Adrenal gland (tissue), 12 donors: Measurements from ENCODE around the gene TCTN1. TPM values are rescaled to one million over a fixed set of nuclear protein-coding genes. Genes with fewer than 3 reads are reported as not detected.
A peak's percentile ranks its signal among the peaks of the same experiment; 100 is the strongest.
"Not testable (repeated sequence)": the region's sequence is repeated elsewhere in the genome, so short reads cannot be mapped to it uniquely, and the experiment has no call there.

Experiments used
- DNase-seq, 7 donors: peaks; one replicate each; pipeline ENCODE4 v3.0.0-alpha.2; 2019 to 2020
- H3K27ac ChIP-seq, 5 donors: fragments of 200-600 bp; sonication (generic) in 4 of 5; 1 replicate in 3 of 5; 2 replicates in 2 of 5; pipeline versions ENCODE4 v1.5.1 to v1.8.0; 2016 to 2020; ENCODE audit warnings: mild to moderate bottlenecking in 1 of 5
- H3K27me3 ChIP-seq: fragments of 200-600 bp; 2 replicates; pipeline ENCODE4 v1.8.0; 2021
- H3K36me3 ChIP-seq, 2 donors: fragments of 200-600 bp; replicated peaks in 1 of 2; 1 replicate in 1 of 2; 2 replicates in 1 of 2; pipeline versions ENCODE4 v1.5.1 to v1.8.0; 2018 to 2022
- H3K4me1 ChIP-seq, 2 donors: fragments of 200-600 bp; replicated peaks in 1 of 2; 1 replicate in 1 of 2; 2 replicates in 1 of 2; pipeline versions ENCODE4 v1.5.1 to v1.8.0; 2018 to 2021
- H3K4me3 ChIP-seq, 4 donors: fragments of 200-600 bp; sonication (generic) in 3 of 4; one replicate each; pipeline ENCODE4 v1.5.1; 2016 to 2018
- H3K9me3 ChIP-seq, 3 donors: fragments of 200-600 bp; sonication (generic) in 1 of 3; replicated peaks in 1 of 3; 1 replicate in 2 of 3; 2 replicates in 1 of 3; pipeline versions ENCODE4 v1.5.1 to v1.8.0; 2016 to 2021
- POLR2A ChIP-seq, 2 donors: fragments of 450-650 bp; IDR thresholded peaks; one replicate each; pipeline ENCODE4 v1.6.1; 2017; ENCODE audit warnings: antibody characterized with exemption in 2 of 2, mild to moderate bottlenecking in 2 of 2, moderate library complexity in 1 of 2
- WGBS, 4 donors: extraction: QIAGEN DNeasy Blood & Tissue Kit in 2 of 4; methylation state at CpG; one replicate each; pipeline versions ENCODE4 v1.1.5 to v1.1.7; 2013 to 2017; 5-methylcytosine and 5-hydroxymethylcytosine counted together
- intact Hi-C, 2 donors: fragments of 100-400 bp; cut with DNase I; formaldehyde crosslinking; loops; one replicate each; pipeline versions ENCODE4 v1.14.1 to v1.15.0; 2022 to 2023
- polyA plus RNA-seq, 3 donors: library from polyadenylated mRNA; stranded (reverse); fragments of 200-250 nt in 2 of 3; fragments of 350-450 nt in 1 of 3; fragmentation: Illumina TruSeq in 1 of 3; extraction: RNeasy Lipid Tissue Mini Kit (QIAGEN cat#74804) in 1 of 3; gene quantifications; one replicate each; pipeline ENCODE4 v1.2.3, GENCODE V29; 2013 to 2014
- total RNA-seq, 9 donors: library from RNA; depleted of rRNA in 4 of 9; stranded (reverse); fragments of >200 nt in 4 of 9; fragments of 120-200 nt in 1 of 9; fragmentation: NEBNext Ultra II Directional in 1 of 9; extraction: Animal tissue kit (Norgen Biotek cat#: 25700) in 1 of 9; gene quantifications; one replicate each; pipeline versions ENCODE4 v1.1.0 to v1.2.4, GENCODE V29; 2013 to 2023
- TF ChIP-seq, protein P1 (sequence below), 6 experiments: fragments of 450-650 bp in 4 of 6; fragments of 200-600 bp in 2 of 6; sonication (generic) in 1 of 6; IDR thresholded peaks; 1 replicate in 5 of 6; 2 replicates in 1 of 6; pipeline versions ENCODE4 v1.5.1 to v1.8.0; 2016 to 2021; ENCODE audit warnings: antibody characterized with exemption in 6 of 6, mild to moderate bottlenecking in 2 of 6, moderate library complexity in 1 of 6
- donor health status: healthy with polysubstance abuse.
- donor health status: Bipolar disorder and iron deficiency.
- donor health status: DM: yes; HTN: yes; CAD: no.
- donor health status: DM: no; HTN: no; CAD: no.
- donor health status: DM: no; HTN: no; CAD: no.
- donor health status: DM: yes; HTN: yes; CAD: no.

Gene TCTN1
- total and polyA plus RNA-seq, 12 donors, result 37.3 to 174 (median 55.1) TPM

DNA sequence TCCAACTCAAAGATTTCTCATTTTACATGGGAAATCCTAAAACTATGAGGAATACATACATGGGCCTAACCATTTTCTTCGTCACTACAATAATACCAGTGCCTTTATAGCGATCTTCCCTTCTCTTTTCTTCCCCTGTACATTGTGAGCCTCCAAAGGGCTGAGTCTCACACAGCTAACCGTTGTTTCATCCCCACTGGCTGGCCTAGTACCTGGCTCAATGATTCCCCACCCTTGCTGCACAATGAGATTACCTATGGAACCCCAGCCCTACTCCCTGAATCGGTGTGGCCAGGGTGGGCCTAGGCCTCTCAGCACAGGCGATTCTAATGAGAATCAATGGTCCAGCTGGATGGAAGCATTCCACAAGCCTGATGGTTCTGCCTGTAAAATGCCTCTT, 46.9 kb upstream of the TCTN1 start:
- peaks cover 44 to 53% of the 10 kb centered on the region in 2 donors for H3K4me1 ChIP-seq
- no peak overlapping the region for H3K27ac ChIP-seq
- H3K27me3 ChIP-seq, result no peaks in the 10 kb centered on the region
- intact Hi-C loops, result no loop called here
- DNase-seq, result no peak
- WGBS, 4 donors, result 93 to 97% (median 94%) methylated on average over 5 of the region's 5 CpGs
- no peaks in the 10 kb centered on the region for H3K36me3 ChIP-seq
- H3K4me3 ChIP-seq, result no peak overlapping the region
- H3K9me3 ChIP-seq, result peaks cover 0 to 3% (median 0%) of the 10 kb centered on the region in 3 donors
- TF ChIP-seq, protein P1, sequence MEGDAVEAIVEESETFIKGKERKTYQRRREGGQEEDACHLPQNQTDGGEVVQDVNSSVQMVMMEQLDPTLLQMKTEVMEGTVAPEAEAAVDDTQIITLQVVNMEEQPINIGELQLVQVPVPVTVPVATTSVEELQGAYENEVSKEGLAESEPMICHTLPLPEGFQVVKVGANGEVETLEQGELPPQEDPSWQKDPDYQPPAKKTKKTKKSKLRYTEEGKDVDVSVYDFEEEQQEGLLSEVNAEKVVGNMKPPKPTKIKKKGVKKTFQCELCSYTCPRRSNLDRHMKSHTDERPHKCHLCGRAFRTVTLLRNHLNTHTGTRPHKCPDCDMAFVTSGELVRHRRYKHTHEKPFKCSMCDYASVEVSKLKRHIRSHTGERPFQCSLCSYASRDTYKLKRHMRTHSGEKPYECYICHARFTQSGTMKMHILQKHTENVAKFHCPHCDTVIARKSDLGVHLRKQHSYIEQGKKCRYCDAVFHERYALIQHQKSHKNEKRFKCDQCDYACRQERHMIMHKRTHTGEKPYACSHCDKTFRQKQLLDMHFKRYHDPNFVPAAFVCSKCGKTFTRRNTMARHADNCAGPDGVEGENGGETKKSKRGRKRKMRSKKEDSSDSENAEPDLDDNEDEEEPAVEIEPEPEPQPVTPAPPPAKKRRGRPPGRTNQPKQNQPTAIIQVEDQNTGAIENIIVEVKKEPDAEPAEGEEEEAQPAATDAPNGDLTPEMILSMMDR (IDR thresholded peaks at IDR 0.05), result no peak
- no peak for TF ChIP-seq POLR2A (IDR thresholded peaks at IDR 0.05)

DNA sequence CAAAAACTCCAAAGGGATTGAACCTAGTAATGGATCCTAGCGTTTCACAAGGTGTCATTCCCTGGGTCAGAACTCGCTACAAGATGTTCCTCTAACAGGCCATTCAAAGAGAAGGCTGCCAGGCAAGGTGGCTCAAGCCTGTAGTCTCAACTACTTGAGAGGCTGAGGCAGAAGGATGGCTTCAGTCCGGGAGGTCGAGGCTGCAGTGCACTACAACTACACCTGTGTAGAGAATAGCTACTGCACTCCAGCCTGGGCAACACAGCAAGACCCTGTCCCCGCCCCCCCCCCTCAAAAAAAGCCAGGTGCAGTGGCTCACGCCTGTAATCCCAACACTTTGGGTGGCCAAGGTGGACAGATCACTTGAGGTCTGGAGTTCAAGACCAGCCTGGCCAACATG, 45.2 kb upstream of the TCTN1 start:
- Histone ChIP-seq H3K4me1 (peaks cover 29 to 40% of the 10 kb centered on the region in 2 donors), H3K36me3 (no peaks in the 10 kb centered on the region), H3K9me3 (peaks cover 0 to 3% (median 0%) of the 10 kb centered on the region in 3 donors), H3K27me3 (no peaks in the 10 kb centered on the region), H3K4me3 (no peak overlapping the region), H3K27ac (no peak overlapping the region)
- intact Hi-C loops, result no loop called here
- peak in 1 of 7 donors; percentile 48 for DNase-seq
- no peak for TF ChIP-seq POLR2A (IDR thresholded peaks at IDR 0.05)
- TF ChIP-seq, protein P1 (IDR thresholded peaks at IDR 0.05), result no peak
- WGBS, 4 donors, result 94 to 97% (median 95%) methylated on average over 5 to 6 of the region's 6 CpGs

DNA sequence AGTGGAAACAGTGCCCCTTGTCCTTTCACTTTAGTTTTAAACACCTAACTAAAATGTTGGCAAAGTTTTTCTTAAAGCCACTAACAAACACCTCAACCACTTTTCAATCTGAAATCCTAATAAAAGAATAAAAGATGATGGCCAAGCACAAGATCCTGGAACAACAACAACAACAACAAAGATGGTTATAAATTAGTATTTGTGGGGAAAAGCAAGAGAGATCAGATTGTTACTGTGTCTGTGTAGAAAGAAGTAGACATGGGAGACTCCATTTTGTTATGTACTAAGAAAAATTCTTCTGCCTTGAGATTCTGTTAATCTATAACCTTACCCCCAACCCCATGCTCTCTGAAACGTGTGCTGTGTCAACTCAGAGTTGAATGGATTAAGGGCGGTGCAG, 44.1 kb upstream of the TCTN1 start:
- H3K4me3 ChIP-seq, H3K9me3 ChIP-seq, intact Hi-C loops, H3K27me3 ChIP-seq, DNase-seq, H3K27ac ChIP-seq, H3K36me3 ChIP-seq: not testable (repeated sequence)
- WGBS, 4 donors, result 43 to 100% methylated on average over 1 of the region's 2 CpGs; no CpG with 5 or more reads in 2 of the 4 donors
- H3K4me1 ChIP-seq, result peaks cover 27 to 40% of the 10 kb centered on the region in 2 donors

DNA sequence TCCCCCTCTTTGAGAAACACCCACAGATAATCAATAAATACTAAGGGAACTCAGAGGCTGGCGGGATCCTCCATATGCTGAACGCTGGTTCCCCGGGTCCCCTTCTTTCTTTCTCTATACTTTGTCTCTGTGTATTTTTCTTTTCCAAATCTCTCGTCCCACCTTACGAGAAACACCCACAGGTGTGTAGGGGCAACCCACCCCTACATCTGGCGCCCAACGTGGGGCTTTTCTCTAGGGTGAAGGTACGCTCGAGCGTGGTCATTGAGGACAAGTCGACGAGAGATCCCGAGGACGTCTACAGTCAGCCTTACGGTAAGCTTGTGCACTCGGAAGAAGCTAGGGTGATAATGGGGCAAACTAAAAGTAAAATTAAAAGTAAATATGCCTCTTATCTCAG, 43.1 kb upstream of the TCTN1 start:
- H3K27me3 ChIP-seq, H3K27ac ChIP-seq, H3K4me3 ChIP-seq, intact Hi-C loops, DNase-seq, H3K9me3 ChIP-seq, H3K36me3 ChIP-seq: not testable (repeated sequence)
- peaks cover 25 to 40% of the 10 kb centered on the region in 2 donors for H3K4me1 ChIP-seq
- WGBS, 4 donors, result 96 to 99% (median 97%) methylated on average over 15 to 16 of the region's 16 CpGs

DNA sequence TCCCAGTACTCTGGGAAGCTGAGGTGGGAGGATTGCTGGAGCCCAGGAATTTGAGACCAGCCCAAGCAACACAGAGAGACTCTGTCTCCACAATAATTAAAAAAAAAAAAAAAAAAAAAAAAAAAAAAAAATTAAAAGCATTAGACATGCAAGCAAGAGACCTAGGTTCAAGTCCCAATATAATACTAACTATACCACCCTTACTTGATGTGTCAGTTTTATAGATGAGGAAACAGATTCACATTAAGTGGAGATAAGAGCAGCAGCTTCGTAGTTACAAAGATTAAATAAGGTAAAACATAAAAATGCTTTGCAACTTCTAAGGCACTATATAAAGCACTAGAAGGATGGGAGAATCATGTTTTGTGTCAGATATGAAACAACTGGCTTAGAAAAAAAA, 39.9 kb upstream of the TCTN1 start:
- TF ChIP-seq, protein P1 (IDR thresholded peaks at IDR 0.05), result no peak
- TF ChIP-seq POLR2A (IDR thresholded peaks at IDR 0.05), result no peak
- no peaks in the 10 kb centered on the region for H3K36me3 ChIP-seq
- H3K9me3 ChIP-seq, result peaks cover 0 to 3% (median 0%) of the 10 kb centered on the region in 3 donors
- no peak for DNase-seq
- no peak overlapping the region for H3K4me3 ChIP-seq
- H3K27ac ChIP-seq, result peak overlapping the region in 2 of 5 donors; percentile 52 to 61
- 27 to 44% (median 36%) methylated on average over 1 of the region's 1 CpG for WGBS, 4 donors
- H3K27me3 ChIP-seq, result no peaks in the 10 kb centered on the region
- intact Hi-C loops, result no loop called here
- H3K4me1 ChIP-seq, result peaks cover 37 to 55% of the 10 kb centered on the region in 2 donors

DNA sequence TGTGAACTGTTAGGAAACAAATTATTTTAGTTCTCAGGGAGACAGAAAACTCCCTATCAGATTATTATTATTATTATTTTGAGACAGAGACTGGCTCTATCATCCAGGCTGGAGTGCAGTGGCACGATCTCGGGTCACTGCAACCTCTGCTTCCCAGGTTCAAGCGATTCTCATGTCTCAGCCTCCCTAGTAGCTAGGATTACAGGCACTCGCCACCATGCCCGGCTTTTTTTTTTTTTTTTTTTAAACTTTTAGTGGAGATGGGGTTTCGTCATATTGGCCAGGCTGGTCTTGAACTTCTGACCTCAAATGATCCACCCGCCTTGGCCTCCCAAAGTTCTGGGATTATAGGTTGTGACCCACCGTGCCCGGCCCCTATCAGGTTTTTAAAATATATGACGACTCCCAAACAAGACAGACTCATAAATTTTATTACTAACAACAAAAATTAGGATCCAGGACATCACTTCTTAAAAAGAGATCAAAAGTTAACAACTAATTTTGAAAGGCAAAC, 39.2 kb upstream of the TCTN1 start:
- H3K27me3 ChIP-seq, intact Hi-C loops, H3K36me3 ChIP-seq, H3K4me3 ChIP-seq, H3K9me3 ChIP-seq: not testable (repeated sequence)
- 51 to 59% (median 52%) methylated on average over 10 of the region's 10 CpGs for WGBS, 4 donors
- DNase-seq, result peak in 1 of 7 donors; percentile 49
- Histone ChIP-seq H3K27ac (peak overlapping the region in 3 of 5 donors; percentile 11 to 61 (median 52)), H3K4me1 (peaks cover 42 to 61% of the 10 kb centered on the region in 2 donors)
